ENCODE results near the gene CD302.

CD302 gene

GRCh38 chr2:159758686-159759085, 39.3 kb downstream of the CD302 start:
- Histone ChIP-seq H3K27ac (ENCODE audit: low read length) (no peak overlapping the region), H2AFZ (ENCODE audit: low read depth, low read length) (no peak overlapping the region), H3K4me3 (ENCODE audit: low read depth in 1 of 2, low read length in 2 of 2) (no peak overlapping the region), H3K79me2 (ENCODE audit: insufficient read depth, low read length) (peaks cover 41% of the 10 kb centered on the region), H3K4me2 (ENCODE audit: insufficient read depth, low read length) (no peak overlapping the region), H3K9me3 (ENCODE audit: insufficient read depth, low read length, severe bottlenecking) (no peaks in the 10 kb centered on the region), H3K27me3 (ENCODE audit: insufficient read depth, low read length, poor library complexity) (no peaks in the 10 kb centered on the region), H3K9ac (ENCODE audit: low read depth, low read length) (no peak overlapping the region), H3K36me3 (ENCODE audit: insufficient read depth, low read length) (peaks cover 97% of the 10 kb centered on the region), H3K4me1 (ENCODE audit: insufficient read depth, low read length) (no peaks in the 10 kb centered on the region), H4K20me1 (ENCODE audit: insufficient read depth, low read length) (peaks cover 39% of the 10 kb centered on the region)
- DNase-seq: no peak
- no peak for ATAC-seq (ENCODE audit: insufficient read depth, low read depth)
- TF ChIP-seq CTCF (IDR thresholded peaks at IDR 0.05; ENCODE audit: borderline replicate concordance, extremely low read depth, low read length, poor library complexity, severe bottlenecking): no peak
- no peak for TF ChIP-seq EZH2 (IDR thresholded peaks at IDR 0.05; ENCODE audit: borderline replicate concordance, low read depth, low read length, severe bottlenecking)

GRCh38 chr2:159758239-159758638, 39.8 kb downstream of the CD302 start:
- ATAC-seq (ENCODE audit: insufficient read depth, low read depth): no peak
- H4K20me1 ChIP-seq (ENCODE audit: insufficient read depth, low read length): peaks cover 39% of the 10 kb centered on the region
- H3K79me2 ChIP-seq (ENCODE audit: insufficient read depth, low read length): peaks cover 45% of the 10 kb centered on the region

GRCh38 chr2:159755788-159756187, 42.2 kb downstream of the CD302 start:
- H4K20me1 ChIP-seq (ENCODE audit: insufficient read depth, low read length): peaks cover 48% of the 10 kb centered on the region
- peaks cover 99% of the 10 kb centered on the region for H3K36me3 ChIP-seq (ENCODE audit: insufficient read depth, low read length)
- peak; percentile 65 for ATAC-seq (ENCODE audit: insufficient read depth, low read depth)

More at GRCh38 chr2:159758239-159758638, 39.8 kb downstream of the CD302 start:
- Histone ChIP-seq H3K27me3 (ENCODE audit: insufficient read depth, low read length, poor library complexity) (no peaks in the 10 kb centered on the region), H3K9me3 (ENCODE audit: insufficient read depth, low read length, severe bottlenecking) (no peaks in the 10 kb centered on the region), H3K9ac (ENCODE audit: low read depth, low read length) (no peak overlapping the region), H3K4me3 (ENCODE audit: low read depth in 1 of 2, low read length in 2 of 2) (no peak overlapping the region), H3K4me2 (ENCODE audit: insufficient read depth, low read length) (no peak overlapping the region), H2AFZ (ENCODE audit: low read depth, low read length) (no peak overlapping the region), H3K36me3 (ENCODE audit: insufficient read depth, low read length) (peaks cover 97% of the 10 kb centered on the region), H3K4me1 (ENCODE audit: insufficient read depth, low read length) (no peaks in the 10 kb centered on the region), H3K27ac (ENCODE audit: low read length) (no peak overlapping the region)
- DNase-seq: no peak
- TF ChIP-seq CTCF (IDR thresholded peaks at IDR 0.05; ENCODE audit: borderline replicate concordance, extremely low read depth, low read length, poor library complexity, severe bottlenecking): no peak
- TF ChIP-seq EZH2 (IDR thresholded peaks at IDR 0.05; ENCODE audit: borderline replicate concordance, low read depth, low read length, severe bottlenecking): no peak

More at GRCh38 chr2:159755788-159756187, 42.2 kb downstream of the CD302 start:
- no peak overlapping the region for H3K4me3 ChIP-seq (ENCODE audit: low read depth in 1 of 2, low read length in 2 of 2)
- no peaks in the 10 kb centered on the region for H3K27me3 ChIP-seq (ENCODE audit: insufficient read depth, low read length, poor library complexity)
- H2AFZ ChIP-seq (ENCODE audit: low read depth, low read length): no peak overlapping the region
- no peak overlapping the region for H3K9ac ChIP-seq (ENCODE audit: low read depth, low read length)
- no peaks in the 10 kb centered on the region for H3K9me3 ChIP-seq (ENCODE audit: insufficient read depth, low read length, severe bottlenecking)
- H3K4me2 ChIP-seq (ENCODE audit: insufficient read depth, low read length): no peak overlapping the region
- no peak for DNase-seq
- peaks cover 65% of the 10 kb centered on the region for H3K79me2 ChIP-seq (ENCODE audit: insufficient read depth, low read length)
- H3K27ac ChIP-seq (ENCODE audit: low read length): no peak overlapping the region
- H3K4me1 ChIP-seq (ENCODE audit: insufficient read depth, low read length): no peaks in the 10 kb centered on the region
- TF ChIP-seq EZH2 (IDR thresholded peaks at IDR 0.05; ENCODE audit: borderline replicate concordance, low read depth, low read length, severe bottlenecking) (no peak), CTCF (IDR thresholded peaks at IDR 0.05; ENCODE audit: borderline replicate concordance, extremely low read depth, low read length, poor library complexity, severe bottlenecking) (peak; percentile 35)

Measured in DND-41 (cell line).